Progenitor cell of endocrine pancreas (in vitro differentiated cells): ENCODE results near the gene ARHGAP12. TPM values are rescaled to one million over a fixed set of nuclear protein-coding genes. Genes with fewer than 3 reads are reported as not detected.

ENCODE experiments used
- DNase-seq: peaks from one replicate; pipeline ENCODE4 v3.0.0; 2021; ENCODE audit warnings: low spot score; ENCODE audit not compliant: unreplicated experiment
- H3K27ac Mint-ChIP-seq: 2 replicates; pipeline ENCODE4 v1.8.0; 2021; ENCODE audit warnings: mild to moderate bottlenecking, moderate library complexity, mixed read lengths
- H3K27me3 Mint-ChIP-seq: 2 replicates; pipeline ENCODE4 v1.8.0; 2021; ENCODE audit warnings: mixed read lengths
- H3K36me3 Mint-ChIP-seq: 2 replicates; pipeline ENCODE4 v1.8.0; 2022; ENCODE audit warnings: mixed read lengths; ENCODE audit not compliant: insufficient read depth
- H3K4me1 Mint-ChIP-seq: 2 replicates; pipeline ENCODE4 v1.8.0; 2021; ENCODE audit warnings: low read depth, mixed read lengths
- H3K4me3 Mint-ChIP-seq: 2 replicates; pipeline ENCODE4 v1.8.0; 2021; ENCODE audit warnings: low read depth, mild to moderate bottlenecking, moderate library complexity, mixed read lengths
- H3K9me3 Mint-ChIP-seq: 2 replicates; pipeline ENCODE4 v1.8.0; 2021; ENCODE audit warnings: low read depth, mixed read lengths
- total RNA-seq: library from RNA; stranded (reverse); gene quantifications from 2 replicates; pipeline ENCODE4 v1.2.1, GENCODE V29; 2021
- TF ChIP-seq, protein P1 (sequence below): fragments of 200-600 bp; sonication (generic); IDR thresholded peaks from one replicate; pipeline ENCODE4 v1.5.0; 2021; ENCODE audit warnings: antibody characterized with exemption, mild to moderate bottlenecking; ENCODE audit not compliant: unreplicated experiment

ARHGAP12 gene
- total RNA-seq, 1 donor from 2014 or later = 41.8 TPM

DNA sequence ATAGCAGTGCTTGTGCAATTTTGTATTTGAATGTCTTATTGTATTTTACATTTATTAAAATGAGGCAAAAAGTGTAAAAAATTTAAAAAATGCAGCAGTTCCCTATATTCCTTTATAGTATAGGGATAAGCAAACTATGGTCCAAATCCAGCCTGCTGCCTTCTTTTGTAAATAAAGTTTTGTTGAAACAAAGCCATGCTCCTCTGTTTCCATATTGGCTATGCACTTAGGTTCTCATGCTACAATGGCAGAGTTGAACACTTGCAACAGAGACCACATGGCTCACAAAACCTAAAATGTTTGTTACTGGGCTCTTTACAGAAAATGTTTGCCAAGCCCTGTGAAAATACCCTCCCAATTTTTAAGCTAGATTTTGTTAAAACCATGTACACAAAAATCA lies 50.1 kb downstream of the ARHGAP12 start:
- no peaks in the 10 kb centered on the region for H3K9me3 Mint-ChIP-seq
- H3K27ac Mint-ChIP-seq = no peak overlapping the region
- H3K4me3 Mint-ChIP-seq = no peak overlapping the region
- no peaks in the 10 kb centered on the region for H3K27me3 Mint-ChIP-seq
- TF ChIP-seq, protein P1, sequence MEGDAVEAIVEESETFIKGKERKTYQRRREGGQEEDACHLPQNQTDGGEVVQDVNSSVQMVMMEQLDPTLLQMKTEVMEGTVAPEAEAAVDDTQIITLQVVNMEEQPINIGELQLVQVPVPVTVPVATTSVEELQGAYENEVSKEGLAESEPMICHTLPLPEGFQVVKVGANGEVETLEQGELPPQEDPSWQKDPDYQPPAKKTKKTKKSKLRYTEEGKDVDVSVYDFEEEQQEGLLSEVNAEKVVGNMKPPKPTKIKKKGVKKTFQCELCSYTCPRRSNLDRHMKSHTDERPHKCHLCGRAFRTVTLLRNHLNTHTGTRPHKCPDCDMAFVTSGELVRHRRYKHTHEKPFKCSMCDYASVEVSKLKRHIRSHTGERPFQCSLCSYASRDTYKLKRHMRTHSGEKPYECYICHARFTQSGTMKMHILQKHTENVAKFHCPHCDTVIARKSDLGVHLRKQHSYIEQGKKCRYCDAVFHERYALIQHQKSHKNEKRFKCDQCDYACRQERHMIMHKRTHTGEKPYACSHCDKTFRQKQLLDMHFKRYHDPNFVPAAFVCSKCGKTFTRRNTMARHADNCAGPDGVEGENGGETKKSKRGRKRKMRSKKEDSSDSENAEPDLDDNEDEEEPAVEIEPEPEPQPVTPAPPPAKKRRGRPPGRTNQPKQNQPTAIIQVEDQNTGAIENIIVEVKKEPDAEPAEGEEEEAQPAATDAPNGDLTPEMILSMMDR = no peak
- peaks cover 11% of the 10 kb centered on the region for H3K4me1 Mint-ChIP-seq
- no peak for DNase-seq
- peaks cover 5% of the 10 kb centered on the region for H3K36me3 Mint-ChIP-seq

DNA sequence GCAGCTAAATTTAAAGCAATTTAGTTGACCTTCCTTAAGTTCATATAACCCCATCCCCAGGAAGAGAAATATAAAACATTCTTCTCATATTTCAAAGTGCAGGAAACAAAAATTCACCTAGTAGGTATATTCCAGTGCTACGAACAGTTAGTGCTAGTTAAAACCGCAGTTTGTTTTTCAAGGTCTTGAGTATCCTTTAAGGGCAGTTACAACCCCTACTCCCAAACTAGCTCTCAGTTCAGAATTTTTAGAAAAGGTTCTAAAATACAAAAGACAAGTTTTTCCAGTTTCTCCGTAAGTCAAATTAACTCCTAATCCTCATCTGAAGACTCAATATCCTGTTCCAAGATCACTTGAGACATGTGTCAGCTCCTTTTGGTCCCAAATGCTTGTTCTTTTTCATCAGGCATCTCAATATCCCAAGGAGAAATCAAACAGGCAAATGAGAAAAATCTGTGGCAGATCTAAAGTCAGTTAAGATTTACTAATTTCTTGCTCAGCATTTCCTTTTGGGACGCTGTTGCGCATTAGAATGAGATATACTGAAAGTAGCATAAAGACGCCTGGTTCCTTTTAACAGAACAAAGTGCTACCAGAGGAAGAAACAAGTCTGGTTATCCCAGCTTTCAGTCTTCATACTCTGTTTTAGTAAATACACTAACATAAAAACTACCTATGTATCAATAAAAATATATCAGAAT lies 51.8 kb downstream of the ARHGAP12 start:
- H3K4me3 Mint-ChIP-seq = no peak overlapping the region
- no peaks in the 10 kb centered on the region for H3K27me3 Mint-ChIP-seq
- no peak for DNase-seq
- TF ChIP-seq, protein P1 = no peak
- no peak overlapping the region for H3K27ac Mint-ChIP-seq
- H3K4me1 Mint-ChIP-seq = peaks cover 9% of the 10 kb centered on the region
- H3K36me3 Mint-ChIP-seq = peaks cover 1% of the 10 kb centered on the region
- no peaks in the 10 kb centered on the region for H3K9me3 Mint-ChIP-seq

DNA sequence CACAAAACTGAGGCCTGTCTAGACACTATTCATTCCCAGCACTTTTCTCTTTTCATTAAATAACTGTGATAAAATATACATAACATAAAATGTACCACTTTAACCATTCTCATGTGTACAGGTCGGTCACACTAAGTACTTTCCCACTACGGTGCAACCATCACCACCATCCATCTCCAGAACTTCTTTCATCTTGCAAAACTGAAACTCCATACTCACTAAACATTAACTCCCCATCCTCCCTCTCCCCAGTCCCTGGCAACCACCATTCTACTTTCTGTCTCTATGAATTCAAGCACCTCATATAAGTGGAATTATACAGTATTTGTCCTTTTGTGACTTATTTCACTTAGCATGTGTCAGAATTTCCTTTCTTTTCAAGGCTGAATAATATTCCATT lies 53.0 kb downstream of the ARHGAP12 start:
- no peaks in the 10 kb centered on the region for H3K27me3 Mint-ChIP-seq
- peaks cover 1% of the 10 kb centered on the region for H3K36me3 Mint-ChIP-seq
- DNase-seq = no peak
- H3K4me1 Mint-ChIP-seq = peaks cover 9% of the 10 kb centered on the region
- H3K4me3 Mint-ChIP-seq = no peak overlapping the region
- H3K9me3 Mint-ChIP-seq = no peaks in the 10 kb centered on the region
- H3K27ac Mint-ChIP-seq = no peak overlapping the region
- TF ChIP-seq, protein P1 = no peak

DNA sequence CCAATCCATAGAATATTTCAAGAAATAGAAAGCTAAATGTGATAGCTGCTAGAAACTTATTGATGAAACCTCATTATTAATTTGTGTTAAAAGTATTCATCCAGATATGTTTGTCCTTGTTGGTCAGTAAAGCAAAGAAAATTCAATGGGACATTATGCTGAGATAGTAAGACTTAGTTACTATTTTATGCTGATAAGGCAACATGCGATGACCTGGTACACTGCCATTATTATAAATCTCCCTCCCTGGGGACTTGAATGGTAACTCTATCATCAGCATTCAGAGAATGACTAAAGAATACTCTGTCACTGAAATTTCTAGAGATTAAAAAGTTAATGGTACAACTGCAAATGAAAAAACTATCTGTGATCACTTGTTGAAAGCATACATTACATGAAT lies 54.9 kb downstream of the ARHGAP12 start:
- H3K27me3 Mint-ChIP-seq = no peaks in the 10 kb centered on the region
- no peak for DNase-seq
- H3K4me1 Mint-ChIP-seq = peaks cover 8% of the 10 kb centered on the region
- H3K36me3 Mint-ChIP-seq = no peaks in the 10 kb centered on the region
- TF ChIP-seq, protein P1 = no peak
- H3K9me3 Mint-ChIP-seq = no peaks in the 10 kb centered on the region
- no peak overlapping the region for H3K4me3 Mint-ChIP-seq
- no peak overlapping the region for H3K27ac Mint-ChIP-seq

DNA sequence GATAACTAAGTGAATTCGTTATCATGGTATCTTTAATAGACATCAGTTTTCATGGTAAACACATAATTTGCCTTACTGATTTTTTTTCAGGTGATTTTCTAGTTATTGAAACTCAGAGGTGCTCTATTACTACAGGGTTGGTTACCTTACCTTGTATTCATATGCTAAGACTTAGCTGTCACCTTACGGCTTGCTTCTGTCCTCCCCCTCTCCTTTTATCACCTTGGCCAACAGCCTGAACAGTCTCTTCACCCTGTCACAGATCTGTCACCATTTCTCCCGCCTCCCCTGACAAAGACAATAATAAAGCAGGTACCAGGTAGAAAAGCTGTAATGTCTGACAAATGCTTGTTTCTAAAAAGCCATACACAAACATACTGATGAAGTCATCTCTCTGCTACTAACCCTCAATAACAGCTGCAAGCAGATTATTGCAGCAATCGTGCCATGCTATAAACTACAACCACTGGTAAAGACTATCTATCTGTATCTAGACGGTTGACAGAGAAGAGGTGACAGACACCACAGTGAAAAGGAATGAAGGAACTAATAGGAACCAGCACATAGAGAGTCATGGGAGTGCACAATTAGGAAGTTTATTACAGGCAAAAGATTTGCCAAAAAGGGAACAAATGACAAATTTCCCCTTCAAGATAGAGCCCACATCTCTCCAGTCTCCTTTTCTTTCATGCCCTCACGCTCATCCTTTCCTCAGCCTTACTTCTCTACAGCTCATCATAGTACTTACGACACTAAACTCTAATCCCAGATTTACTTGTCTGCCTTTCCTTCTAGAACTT lies 57.2 kb downstream of the ARHGAP12 start:
- Mint-ChIP-seq H3K4me3 (no peak overlapping the region), H3K4me1 (peaks cover 4% of the 10 kb centered on the region), H3K9me3 (no peaks in the 10 kb centered on the region), H3K27me3 (no peaks in the 10 kb centered on the region), H3K27ac (no peak overlapping the region), H3K36me3 (peaks cover 1% of the 10 kb centered on the region)
- DNase-seq = no peak
- TF ChIP-seq, protein P1 = no peak
